Choroid plexus epithelial cell (primary cell): ENCODE measurements around the gene ALDOA.

Experiments
- DNase-seq: peaks from one replicate; pipeline ENCODE4 v3.0.0-alpha.2; 2010; ENCODE audit warnings: low read depth
- H3K4me3 ChIP-seq: 2 replicates; pipeline ENCODE4 v1.5.1; 2011; ENCODE audit warnings: low read depth, mild to moderate bottlenecking, control low read depth, low read length, moderate library complexity
- TF ChIP-seq, protein P1 (sequence below): conservative IDR thresholded peaks from 2 replicates; pipeline ENCODE4 v1.5.1; 2011; ENCODE audit warnings: low read depth, mild to moderate bottlenecking, control low read depth, inconsistent platforms, low read length, moderate library complexity

ALDOA gene

DNA sequence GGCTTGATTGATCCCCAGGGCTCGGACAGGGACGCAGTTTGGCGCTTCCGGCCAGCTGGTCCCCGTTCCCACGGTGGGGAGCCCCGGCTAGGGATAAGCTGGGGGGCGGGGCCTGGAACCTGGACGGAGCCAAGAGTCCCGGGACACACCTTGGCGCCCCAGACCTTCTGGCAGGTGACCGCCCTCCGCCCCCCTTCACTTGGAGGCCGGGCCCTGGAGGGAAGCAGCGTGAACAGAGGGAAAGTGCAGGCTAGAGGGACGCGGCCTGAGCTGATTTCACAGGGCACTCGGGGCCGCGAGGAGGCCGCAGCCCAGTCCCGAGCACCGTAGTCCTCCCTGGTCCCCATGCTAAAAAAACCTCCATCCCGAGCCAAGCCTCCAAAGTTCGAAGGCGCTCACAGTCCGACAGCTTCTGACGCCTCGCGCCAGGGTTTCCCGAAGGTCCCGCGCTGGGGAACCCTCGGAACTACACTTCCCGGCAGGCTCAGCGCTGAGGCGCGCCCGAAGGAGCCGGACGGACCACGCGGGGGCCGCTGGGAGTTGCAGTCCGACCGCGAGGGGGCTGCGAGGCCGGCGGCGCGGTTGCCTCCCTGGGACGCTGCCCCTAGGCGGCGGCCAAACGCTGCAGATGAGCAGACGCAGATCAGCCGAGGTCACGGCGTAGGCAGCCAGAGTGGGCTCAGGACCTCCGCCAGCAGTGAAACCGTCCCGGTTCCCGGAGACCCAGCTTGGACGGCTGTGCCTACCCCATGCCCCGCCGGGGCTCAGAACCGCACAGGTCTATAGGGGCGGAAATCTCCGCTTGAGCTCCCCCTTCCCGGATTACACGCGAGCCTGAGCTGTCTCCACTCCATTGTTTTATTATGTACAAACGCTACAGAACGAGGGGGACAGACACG lies 26.2 kb downstream of the ALDOA start, which contains the start of gene TBX6:
Gene TBX6 (minus strand): TSS at position 451 of the 899 bp plus-strand sequence. CDS start 731 bp downstream, outside the sequence.
- TF ChIP-seq, protein P1, sequence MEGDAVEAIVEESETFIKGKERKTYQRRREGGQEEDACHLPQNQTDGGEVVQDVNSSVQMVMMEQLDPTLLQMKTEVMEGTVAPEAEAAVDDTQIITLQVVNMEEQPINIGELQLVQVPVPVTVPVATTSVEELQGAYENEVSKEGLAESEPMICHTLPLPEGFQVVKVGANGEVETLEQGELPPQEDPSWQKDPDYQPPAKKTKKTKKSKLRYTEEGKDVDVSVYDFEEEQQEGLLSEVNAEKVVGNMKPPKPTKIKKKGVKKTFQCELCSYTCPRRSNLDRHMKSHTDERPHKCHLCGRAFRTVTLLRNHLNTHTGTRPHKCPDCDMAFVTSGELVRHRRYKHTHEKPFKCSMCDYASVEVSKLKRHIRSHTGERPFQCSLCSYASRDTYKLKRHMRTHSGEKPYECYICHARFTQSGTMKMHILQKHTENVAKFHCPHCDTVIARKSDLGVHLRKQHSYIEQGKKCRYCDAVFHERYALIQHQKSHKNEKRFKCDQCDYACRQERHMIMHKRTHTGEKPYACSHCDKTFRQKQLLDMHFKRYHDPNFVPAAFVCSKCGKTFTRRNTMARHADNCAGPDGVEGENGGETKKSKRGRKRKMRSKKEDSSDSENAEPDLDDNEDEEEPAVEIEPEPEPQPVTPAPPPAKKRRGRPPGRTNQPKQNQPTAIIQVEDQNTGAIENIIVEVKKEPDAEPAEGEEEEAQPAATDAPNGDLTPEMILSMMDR, result peak; percentile 68
- peak; percentile 90 for DNase-seq
- H3K4me3 ChIP-seq, result peak within 1 kb of the TSS; percentile 65

DNA sequence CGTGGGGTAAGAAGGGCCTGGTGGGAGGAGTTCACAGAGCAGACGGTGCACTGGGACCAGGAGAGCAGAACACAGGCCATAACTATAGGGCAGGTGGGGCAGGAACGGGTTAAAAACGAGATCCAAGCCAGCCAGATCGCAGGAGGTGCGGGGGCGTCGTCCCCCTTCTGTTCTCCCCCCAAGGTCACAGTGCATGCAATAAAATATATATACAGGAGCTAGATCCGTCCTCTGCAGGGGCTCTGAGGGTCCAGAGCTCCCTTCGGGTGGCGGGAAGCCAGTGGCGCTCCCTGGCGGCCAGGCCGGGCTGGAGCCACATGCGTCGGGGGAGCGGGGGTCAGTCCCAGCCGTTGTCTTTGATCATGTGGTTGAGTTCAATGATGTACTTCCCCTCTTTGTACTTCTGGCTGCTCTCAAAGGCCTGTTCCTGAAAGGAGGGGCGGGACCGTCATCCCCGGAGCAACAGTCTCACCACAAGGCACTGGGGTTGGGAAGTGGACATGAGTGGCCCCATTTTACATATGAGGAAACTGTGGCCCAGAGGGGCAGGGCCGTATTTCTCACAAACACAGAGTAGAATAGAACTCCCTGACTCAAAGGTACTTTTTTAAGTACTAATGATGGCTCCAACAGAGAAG lies 26.9 kb downstream of the ALDOA start:
- TF ChIP-seq, protein P1, result peak; percentile 82
- DNase-seq, result peak; percentile 76
- H3K4me3 ChIP-seq, result peak overlapping the region; percentile 65

DNA sequence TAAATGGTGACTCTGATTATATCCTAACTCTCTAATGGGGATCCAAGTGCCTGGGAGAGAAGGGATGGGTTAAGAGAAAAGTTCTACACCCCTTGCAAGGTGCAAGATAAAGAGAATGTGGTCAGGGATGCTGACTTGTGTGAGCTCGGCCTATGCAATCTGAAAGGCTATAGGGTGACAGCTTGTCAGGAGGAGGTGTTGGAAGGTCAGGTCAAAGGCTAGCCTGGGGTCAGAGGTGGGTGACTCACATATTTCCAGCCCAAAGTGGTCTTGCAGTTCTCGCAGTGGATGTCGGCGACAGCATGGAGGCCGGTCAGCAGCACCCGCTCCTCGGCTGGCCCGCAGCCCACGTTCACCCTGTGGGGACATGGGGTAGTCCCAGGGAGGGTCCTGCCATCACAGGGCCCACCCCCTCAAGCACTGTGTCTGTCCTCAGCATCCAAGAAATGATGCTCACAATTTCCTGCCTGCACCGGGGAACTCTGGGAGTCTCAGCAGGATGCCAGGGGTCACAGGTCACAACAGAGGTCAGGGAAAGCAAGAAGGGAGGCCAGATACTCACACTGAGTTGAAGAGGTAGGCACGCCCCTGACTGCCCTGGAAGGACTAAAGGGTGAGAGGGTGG lies 29.1 kb downstream of the ALDOA start:
- DNase-seq, result no peak
- peak overlapping the region; percentile 75 for H3K4me3 ChIP-seq
- TF ChIP-seq, protein P1, result no peak

DNA sequence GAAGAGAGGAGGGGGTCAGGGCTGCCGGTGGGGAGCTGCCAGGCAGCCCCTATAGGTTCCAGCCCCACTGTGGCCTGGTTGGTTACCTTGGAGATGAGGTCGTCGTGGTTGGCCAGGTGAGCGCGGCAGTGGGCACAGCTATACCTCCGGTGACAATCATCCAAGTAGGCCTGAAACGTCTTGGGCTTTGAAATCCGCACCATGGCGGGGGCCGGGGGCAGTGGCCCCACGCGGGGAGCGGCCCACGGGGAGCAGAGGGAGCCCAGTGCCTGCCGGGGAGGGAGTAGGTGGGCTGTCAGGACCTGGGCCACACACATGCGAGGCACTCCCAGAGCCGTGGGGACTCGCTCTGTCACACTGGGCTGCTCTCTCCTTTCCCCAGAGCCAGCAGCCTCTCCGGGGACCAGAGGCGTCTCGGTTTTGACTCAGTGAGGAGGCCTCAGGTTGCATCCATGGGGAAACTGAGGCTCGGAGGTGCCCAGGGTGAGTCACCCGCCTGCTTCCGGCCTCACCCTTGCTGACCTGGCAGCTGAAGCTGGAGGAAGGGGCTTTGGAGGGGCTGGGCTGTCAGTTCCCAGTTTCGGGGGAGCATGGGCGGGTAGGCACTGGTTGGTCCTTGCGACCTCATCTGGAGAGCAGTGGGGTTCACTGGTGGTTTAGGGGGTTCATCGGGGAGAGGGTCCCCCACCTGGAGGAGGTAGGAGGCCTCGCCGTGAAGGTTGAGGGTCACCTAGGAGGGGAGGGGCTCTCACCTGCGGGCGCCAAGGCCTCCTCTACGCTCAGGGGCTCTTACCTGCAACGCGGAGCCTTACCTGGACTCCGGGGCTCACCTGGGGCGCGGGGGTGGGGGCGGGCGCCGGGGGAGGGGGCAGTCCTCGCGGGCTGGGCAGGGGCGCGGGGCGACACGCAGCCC lies 29.9 kb downstream of the ALDOA start:
- TF ChIP-seq, protein P1, result no peak
- DNase-seq, result no peak
- peak overlapping the region; percentile 75 for H3K4me3 ChIP-seq

DNA sequence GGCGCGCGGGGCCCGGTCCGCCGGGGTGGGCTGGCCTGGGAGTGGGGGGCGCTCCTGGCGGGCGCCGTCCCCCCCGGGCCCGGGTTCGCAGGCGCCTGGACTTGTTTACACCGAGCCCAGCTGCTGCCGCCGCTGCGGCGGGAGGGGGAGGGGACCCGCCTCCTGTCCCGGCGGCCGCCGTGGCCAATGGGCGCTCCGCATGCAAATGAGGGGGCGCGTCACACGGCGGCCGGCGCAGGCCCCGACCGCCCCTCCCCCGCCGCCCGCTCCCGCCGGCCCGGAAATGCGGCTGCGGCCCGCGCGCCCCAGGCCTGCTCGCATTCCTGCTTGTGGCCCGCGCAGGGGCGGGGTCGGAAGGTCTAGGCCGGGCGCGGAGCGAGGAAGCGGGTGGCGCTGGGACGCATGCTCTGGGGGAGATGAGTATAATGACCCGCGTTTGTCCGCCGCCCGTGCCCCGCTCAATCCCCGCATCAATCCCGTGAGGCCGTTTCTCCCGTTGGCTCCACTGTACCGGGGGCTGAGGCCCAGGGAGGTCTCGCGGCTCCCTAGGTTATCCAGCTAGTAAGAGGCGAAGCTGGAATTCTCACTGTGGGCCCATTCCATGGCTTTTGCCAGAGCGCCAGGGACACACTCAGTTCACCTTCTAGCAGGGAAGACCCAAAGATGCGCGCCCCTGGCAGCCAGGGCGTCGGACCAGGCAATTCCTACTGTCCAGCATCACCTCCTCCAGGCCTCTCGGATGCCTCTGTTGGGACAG lies 30.7 kb downstream of the ALDOA start, which contains the start of gene YPEL3:
Gene YPEL3 (minus strand): TSS at position 109 of the 757 bp plus-strand sequence. CDS start 731 bp downstream, outside the sequence.
- DNase-seq, result peak; percentile 92

More for the DNA sequence above, 30.7 kb downstream of the ALDOA start, which contains the start of gene YPEL3:
- TF ChIP-seq, protein P1, result no peak
- peak within 1 kb of the TSS; percentile 75 for H3K4me3 ChIP-seq
